CD4-positive, alpha-beta T cell treated with Interleukin-2 at 100 ng/mL for 4 hours (primary cell): Measurements from ENCODE around the gene PUSL1.

ENCODE experiments used
- DNase-seq: peaks from one replicate; pipeline ENCODE4 v3.0.0-alpha.2; 2020; ENCODE audit warnings: low spot score

The PUSL1 gene

GRCh38 chr1:1340791-1341548 is 32.6 kb downstream of the PUSL1 start:
- DNase-seq, result no peak

GRCh38 chr1:1341549-1342021 is 33.2 kb downstream of the PUSL1 start:
- no peak for DNase-seq

DNA sequence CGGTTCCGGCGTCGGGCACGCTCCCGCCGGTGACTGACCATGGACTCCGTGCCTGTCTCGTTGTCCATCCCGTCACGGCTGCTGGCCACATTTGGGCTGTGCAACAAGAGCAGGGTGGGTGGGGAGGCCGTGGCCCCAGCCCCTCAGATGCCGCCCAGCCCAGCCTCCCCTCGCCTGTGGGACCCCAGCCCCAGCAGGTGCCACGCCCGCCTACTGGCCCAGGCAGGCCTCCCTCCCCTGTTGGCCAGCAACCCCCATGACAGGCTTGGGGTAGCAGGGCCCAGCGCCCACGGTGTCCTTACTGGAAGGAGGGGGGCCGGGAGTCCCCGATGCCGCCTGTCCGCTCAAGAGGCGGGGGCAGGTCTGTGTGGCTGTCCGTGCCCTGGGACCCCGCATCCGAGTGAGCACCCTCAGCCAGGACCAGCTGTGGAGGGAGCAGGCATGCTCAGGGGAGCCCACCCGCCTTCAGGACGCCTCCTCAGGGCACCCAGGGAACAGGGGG is 33.7 kb downstream of the PUSL1 start:
- no peak for DNase-seq

DNA sequence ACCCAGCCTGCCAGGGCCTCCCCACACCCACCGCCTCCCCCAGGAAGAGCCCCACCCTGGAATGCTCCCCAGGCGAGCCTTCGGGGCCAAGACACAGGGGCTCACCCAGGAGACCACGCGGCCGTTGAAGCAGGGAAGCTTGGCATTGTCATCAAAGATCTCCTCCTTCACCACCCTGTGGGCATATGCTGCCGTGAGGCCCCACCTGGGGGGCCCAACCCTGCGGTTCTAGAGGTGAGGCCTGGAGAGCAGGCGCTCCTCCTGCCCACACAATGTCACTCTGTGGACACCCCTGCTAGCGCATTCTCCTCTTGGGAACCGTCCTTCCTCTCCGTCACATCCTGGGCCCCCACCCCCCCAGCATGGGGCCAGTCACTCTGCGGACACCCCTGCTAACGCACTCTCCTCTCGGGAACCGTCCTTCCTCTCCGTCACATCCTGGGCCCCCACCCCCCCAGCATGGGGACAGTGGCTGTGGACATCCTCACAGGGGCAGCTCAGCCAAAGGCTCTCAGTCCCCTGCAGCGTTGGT is 34.3 kb downstream of the PUSL1 start:
- no peak for DNase-seq

DNA sequence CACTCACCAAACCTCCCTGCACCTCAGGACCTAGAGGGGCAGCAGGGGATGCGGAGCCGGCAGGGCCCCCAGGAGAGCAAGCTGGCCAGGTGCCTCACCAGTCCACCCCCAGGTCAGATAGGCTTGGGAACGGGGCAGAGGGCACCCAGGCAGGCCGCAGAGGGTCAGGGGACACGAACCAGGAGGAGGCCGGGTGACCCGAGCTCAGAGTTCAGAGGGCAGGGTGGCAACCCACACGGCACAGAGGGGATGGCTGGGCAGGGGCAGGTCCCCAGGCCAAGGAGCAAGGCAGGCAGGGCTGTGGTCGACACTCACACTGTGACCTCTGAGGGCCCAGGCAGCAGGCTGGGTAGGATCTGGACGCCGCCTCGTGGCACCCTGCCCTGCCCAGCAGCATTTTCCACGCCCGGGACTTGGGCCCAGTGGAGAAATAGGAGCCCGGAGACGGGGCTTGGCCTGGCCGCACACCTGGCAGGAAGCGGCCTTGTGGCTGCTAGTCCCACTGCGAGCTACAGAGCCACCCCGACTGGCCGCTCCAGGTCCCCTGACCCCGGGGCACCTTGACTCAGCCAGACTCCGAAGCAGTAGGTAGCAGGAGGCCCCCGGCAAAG is 35.5 kb downstream of the PUSL1 start:
- no peak for DNase-seq

DNA sequence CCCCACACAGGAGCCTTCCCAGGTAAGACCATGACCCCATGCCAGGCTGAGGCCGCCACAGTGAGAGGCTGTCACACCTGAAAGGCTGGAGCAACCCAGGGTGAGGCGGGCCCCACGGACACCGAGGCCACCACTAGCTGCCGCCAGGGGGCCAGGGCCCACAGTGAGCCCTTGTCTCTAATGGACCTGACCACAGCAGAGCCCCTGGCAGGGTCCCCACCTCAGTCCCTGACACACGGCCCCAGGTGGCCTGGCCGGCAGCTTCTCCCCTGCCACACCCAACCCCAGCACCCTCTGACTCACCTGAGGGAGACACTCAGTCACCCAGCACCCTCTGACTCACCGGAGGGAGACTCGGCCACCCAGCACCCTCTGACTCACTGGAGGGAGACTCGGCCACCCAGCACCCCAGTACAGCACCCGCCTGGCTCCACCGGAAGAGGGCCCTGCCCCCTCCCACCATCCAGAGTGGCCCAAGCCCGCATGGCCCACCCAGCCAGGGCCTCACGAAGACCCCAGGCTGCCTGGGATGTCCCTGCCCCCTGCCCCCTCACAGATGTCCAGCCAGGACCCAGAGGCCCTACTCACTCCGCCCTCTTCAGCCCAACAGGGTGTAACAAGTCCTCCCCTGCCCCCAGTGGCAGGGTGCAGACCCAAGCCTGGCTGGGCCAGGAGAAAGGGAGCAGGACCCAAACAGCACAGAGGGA is 36.4 kb downstream of the PUSL1 start:
- DNase-seq, result peak; percentile 70

- DNase-seq, result no peak
Observed at GRCh38 chr1:1345384-1345783, 37.0 kb downstream of the PUSL1 start.

DNA sequence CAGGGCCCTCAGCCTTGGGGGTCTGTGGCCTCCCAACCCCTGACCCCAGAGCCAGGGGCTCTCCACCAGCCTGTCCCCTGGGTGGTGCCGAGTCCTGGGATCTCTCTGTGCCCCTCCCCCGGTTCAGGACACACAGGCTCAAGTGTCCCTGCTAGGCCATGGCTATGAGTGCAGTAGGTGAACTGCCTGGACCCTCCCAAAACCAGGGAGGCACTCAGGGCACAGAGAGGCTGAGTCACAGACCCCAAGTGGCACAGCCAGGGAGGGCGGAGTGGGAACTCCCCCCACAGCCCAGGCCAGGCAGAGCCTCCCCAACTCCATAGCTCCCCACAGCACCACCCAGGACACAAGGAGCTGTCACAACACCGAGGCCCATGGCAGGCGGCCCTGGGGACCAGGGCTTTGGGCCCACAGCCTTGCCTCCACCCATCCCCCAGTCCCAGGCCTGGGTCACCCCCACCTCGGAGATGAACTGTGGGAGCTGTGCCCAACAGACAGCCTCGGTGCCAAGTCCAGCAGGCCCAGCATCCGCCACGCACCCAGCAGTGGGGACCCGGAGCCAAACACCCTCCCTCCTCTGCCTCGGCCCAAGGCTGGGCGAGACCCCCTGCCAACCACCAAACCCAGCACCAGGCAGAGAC is 37.6 kb downstream of the PUSL1 start:
- DNase-seq, result no peak

DNA sequence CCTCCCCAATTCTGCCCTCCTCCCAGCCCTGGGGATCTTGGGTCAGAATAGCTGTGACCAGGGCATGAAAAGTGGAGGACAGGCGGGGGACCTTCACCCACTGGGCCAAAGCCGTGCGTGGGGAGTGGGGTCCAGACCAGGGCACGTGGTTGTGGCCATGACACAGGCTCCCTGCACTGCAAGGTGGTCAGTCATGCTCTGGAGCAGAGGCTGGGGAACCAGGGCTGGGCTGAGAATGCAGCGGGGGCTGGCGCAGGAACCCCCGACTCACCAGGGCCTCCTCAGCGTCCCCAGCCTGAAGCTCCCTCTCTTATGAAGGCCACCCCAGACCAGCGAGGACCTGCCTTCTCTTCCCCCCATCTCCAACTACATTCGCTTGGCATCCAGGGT is 38.1 kb downstream of the PUSL1 start:
- DNase-seq, result no peak

DNA sequence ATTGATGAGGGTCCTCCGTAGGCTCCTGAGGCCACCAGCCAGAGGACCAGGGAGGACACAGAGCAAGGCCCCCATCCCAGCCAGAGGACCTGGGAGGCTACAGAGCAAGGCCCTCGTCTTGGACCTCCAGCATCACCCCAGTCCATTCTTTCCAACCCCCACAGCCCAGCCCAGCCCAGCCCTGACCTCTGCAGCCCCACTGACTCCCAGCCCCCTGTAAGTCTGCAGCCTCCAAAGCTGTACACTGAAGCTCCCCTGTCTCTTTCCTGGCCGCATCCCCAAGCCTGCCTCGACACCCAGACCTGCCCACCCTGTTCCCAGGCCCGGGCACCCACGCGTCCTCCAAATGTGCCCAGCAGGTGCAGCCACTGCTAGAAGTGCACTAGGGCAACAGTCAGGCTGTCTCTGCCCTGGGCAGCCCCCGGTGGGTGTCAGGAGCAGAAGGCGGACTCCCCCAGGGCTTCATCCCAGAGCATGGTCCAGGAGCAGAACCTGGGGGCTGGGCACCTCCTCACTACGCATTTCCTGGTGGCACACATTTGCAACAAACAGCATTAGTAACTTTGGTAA is 38.7 kb downstream of the PUSL1 start:
- no peak for DNase-seq

DNA sequence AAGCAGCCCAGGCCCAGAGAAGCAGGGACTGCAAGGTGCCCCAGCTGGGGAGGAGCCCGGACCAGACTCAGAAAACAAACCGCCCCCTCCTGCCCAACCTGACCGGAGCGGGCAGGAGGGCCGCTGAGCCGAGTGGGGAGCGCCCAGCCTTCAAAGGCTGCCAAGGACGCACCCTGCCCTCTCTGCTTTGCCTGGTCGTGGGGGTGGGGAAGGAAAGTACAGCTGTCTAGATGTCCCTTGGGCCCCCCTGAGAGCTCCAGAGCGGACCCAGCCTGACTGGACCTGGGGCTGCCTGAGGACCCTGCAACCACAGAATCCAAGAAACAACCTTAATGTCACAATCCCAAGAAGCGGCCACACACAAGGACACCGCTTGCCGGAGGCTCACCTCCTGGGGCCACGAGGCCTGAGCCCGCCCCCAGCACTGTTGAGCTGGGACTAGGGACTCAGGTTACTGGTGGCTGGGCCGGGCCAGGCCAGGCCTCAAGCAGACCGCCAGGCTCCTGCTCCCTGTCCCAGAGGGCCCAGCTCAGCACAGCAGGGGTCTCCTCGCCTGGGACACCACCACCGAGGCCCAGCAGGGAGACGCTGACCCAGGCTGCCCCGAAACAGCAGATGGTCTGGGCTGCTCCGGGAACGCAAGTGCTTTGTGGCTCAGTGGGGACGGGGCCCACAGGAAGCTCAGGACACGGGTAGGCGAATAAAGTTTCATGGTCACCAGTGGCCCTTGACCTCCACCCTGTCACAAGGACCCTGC is 39.4 kb downstream of the PUSL1 start:
- no peak for DNase-seq

DNA sequence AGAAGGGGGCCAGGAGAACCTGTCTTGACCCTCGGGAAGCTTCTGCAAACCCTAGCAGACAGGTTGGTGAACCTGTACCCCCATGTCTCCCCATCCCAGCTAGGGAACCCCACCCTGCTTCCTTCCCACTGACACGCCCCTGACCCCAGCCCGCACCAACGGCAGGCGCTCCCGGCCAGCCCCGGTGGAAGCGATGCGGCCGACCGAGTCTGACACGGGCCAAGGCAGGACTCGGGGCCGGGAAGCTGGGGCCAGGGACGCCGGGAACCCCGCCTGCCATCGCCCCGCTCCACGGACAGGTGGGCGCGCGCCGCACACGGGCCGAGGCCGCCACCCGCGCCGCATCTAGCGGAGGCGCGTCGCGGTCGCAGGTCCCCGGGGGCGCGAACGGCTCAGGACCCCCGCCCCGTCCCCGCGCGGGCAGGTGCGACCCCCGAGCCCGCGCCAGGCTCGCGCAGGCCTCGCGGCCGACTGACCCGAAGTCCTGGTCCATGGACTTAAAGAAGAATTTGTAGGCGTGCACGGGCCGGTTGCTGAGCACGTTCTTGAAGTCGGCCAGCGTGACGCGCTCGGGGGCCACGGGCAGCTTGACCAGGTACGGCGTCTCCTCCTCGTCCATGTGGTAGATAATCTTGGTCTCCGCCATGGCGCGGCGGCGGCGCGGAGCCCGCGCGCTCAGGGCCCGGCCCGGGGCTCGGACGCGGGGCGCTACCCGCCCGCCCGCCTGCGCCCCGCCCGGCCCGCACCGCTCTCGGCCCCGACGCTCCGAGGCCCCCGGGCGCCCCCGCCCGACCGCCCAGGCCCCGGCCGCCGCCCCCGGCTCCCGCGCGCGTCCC is 40.2 kb downstream of the PUSL1 start:
- DNase-seq, result no peak

- DNase-seq, result peak; percentile 65
Observed at GRCh38 chr1:1349256-1350012, 41.0 kb downstream of the PUSL1 start, which contains the start of gene DVL1. TSS of gene DVL1 (minus strand) at chr1:1349418. CDS start at chr1:1349065, 353 bp downstream.

DNA sequence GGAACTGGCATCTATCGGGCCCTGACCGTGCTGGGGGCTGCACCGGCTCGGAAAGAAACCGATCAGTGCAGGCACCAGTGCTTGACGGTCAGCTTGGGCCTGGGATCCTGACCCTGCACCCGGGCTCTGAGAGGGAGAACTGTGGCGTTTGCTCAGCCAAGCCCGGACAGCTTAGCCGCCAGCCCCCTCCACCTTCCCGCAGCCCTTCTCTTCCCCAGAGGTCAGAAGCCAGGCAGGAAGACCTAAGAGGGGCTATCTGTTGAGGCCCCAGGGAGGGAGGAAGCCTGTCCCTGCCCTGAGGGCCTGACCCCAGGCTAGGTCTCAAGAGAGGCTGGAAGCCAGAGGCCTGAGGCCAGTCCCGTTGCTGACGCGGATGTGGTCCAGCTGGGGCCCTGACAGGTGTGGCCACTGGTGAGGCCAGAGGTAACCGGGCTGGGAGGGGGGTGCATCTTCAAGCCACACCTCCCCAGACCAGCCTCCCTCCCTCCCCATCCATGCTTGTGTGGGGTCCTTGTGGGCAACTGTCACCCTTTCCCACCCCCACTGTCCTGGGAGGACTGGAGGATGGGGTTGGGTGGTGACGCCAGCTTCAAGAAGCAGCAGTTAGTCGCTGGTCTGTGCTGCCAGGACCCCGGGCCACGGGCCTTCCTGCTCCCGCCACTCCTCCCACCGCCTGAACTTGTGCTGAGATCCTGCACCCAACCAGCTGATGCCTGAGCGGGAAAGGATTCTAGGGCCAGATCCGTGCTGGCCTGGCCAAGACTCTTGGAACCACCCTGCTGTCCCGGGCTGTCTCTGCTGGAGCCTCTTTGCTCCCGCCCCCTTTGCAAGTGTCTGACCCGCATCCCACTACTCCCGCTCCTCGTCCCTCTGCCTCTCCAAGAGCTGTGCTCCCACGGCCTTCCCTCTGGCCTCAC is 43.4 kb downstream of the PUSL1 start:
- DNase-seq, result no peak

DNA sequence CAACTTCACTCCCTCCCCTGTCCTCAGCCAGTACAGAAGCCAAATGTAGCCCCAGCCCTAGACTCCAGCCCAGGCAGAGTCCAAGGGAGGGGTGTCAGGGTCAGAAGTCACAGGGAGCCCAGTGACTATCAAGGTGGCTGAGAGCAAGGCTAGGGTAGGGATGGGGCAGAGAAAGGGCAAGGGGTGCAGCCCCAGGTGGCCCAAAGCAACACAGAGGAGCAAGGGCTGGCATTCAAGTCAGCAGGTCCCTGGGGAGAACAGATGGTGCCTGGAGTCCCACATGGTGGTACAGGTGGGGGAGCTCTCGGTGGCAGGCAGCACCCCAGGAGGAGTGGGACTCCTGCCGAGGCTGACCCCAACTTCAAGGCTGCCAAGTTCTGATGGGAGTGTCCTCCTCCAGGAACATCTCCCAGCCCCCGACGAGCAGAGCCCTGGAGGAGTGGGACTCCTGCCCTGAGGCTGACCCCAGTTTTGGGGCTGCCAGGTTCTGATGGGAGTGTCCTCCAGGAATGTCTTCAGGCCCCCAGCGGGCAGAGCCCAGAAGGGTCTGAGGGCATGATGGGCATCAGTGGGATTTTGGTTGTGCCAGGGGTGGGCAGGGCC is 44.5 kb downstream of the PUSL1 start:
- no peak for DNase-seq

DNA sequence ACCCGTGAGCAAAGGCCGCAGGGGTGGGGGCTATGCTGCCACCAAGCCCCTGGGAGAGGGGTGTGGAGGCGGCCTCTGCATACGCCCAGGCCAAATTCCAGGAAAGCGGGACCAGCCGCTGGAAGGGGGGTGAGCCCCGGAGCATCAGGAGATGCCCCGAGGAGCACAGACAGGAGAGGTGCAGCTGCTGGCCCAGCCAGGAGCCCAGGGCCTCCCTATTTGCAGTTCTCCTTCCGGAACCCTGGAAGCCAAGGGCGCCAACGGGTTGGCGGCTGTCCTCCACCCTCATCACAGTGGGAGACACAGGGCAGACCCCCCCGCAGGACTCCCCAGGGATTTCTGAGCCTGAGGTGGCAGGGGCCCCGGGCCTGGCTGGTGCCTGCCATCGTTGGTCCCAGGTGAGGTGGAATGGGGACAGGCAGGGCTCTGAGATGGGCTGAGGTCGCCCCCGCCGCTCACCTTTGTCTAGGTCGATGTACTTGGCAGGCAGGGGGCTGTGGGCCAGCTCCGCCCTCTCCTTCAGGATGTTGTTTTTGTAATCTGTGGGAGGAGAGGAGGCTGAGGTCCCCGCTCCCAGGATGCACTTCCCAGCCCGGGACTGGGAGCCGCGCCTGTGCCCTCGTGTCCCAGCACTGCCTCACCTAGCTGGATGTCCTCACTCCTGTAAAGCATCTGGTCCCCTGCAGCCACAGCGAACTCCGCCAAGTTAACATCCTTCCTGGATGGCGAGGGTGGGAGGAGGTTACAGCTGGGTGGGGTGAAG is 45.2 kb downstream of the PUSL1 start:
- DNase-seq, result no peak
